Adipocyte (in vitro differentiated cells): ENCODE measurements around the gene ERCC6L2.

Experiments used
- DNase-seq: peaks from one replicate; pipeline ENCODE4 v3.0.0-alpha.2; 2015; ENCODE audit warnings: low read depth
- H3K27me3 ChIP-seq: replicated peaks from 2 replicates; pipeline ENCODE4 v1.7.0; 2013; ENCODE audit warnings: mild to moderate bottlenecking, low read length, moderate library complexity; ENCODE audit not compliant: control insufficient read depth, insufficient read depth
- H3K36me3 ChIP-seq: 2 replicates; pipeline ENCODE4 v1.7.0; 2013; ENCODE audit warnings: low read length, mild to moderate bottlenecking, moderate library complexity; ENCODE audit not compliant: control insufficient read depth, insufficient read depth, severe bottlenecking
- H3K4me1 ChIP-seq: 2 replicates; pipeline ENCODE4 v1.7.0; 2013; ENCODE audit warnings: mild to moderate bottlenecking, low read length, moderate library complexity; ENCODE audit not compliant: control insufficient read depth, insufficient read depth
- H3K4me3 ChIP-seq: 2 replicates; pipeline ENCODE4 v1.7.0; 2013; ENCODE audit warnings: mild to moderate bottlenecking, low read length, moderate library complexity
- H3K9ac ChIP-seq: 2 replicates; pipeline ENCODE4 v1.7.0; 2013; ENCODE audit warnings: mild to moderate bottlenecking, low read length, moderate library complexity
- H3K9me3 ChIP-seq: 2 replicates; pipeline ENCODE4 v1.7.0; 2013; ENCODE audit warnings: mild to moderate bottlenecking, low read length, moderate library complexity; ENCODE audit not compliant: control insufficient read depth

Gene ERCC6L2, protein sequence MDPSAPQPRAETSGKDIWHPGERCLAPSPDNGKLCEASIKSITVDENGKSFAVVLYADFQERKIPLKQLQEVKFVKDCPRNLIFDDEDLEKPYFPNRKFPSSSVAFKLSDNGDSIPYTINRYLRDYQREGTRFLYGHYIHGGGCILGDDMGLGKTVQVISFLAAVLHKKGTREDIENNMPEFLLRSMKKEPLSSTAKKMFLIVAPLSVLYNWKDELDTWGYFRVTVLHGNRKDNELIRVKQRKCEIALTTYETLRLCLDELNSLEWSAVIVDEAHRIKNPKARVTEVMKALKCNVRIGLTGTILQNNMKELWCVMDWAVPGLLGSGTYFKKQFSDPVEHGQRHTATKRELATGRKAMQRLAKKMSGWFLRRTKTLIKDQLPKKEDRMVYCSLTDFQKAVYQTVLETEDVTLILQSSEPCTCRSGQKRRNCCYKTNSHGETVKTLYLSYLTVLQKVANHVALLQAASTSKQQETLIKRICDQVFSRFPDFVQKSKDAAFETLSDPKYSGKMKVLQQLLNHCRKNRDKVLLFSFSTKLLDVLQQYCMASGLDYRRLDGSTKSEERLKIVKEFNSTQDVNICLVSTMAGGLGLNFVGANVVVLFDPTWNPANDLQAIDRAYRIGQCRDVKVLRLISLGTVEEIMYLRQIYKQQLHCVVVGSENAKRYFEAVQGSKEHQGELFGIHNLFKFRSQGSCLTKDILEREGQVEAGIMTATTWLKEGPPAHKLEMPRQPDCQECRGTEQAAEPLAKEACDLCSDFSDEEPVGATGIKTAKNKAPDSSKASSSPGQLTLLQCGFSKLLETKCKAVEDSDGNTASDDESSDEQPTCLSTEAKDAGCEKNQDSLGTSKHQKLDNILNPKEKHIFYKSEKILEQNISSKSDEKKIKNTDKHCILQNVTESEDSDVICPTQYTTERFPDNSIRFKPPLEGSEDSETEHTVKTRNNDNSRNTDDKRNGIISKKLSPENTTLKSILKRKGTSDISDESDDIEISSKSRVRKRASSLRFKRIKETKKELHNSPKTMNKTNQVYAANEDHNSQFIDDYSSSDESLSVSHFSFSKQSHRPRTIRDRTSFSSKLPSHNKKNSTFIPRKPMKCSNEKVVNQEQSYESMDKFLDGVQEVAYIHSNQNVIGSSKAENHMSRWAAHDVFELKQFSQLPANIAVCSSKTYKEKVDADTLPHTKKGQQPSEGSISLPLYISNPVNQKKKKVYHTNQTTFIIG (N-terminal part only)

DNA sequence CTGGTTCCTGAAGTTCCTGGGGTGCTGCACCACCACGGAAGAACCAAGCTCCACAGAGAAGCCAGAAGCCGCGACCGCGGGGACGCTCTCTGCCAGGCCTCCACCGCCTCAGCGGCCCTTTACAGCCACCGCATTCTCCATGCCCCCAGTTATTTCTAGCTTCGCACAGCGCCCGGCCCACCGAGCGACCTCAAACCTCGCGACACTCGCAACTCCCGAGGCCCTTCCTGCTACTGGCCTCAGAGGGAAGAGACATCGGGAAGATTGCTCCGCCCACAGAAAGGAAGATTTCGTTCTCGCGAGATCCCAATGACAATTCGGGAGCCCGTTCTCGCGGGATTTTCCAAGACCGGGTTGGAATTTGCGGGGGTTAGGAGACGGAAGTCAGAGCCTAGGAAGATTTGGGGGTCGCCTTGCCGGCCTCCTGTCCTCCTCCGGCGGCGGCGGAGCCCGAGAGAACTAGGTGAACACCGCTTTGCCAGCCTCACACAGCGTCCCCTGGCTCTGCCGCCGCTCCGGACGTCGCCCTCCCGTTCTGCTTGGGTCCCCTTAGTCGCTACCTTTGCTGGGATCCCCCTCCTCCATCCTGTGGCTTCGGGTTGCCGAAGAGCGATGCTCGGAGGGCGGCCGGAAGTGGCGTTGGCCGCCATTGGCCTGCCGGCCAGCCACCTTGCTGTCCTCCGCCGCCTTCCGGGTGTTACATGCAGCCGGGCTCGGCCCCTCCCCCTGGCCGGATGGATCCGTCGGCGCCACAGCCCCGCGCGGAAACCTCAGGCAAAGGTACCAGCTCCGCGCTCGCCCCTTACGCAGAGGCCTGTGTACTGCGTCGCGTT lies at the start of gene ERCC6L2:
ERCC6L2 (plus strand) TSS at position 387 of the 833 bp plus-strand sequence; CDS start at position 735, 348 bp downstream.
- H3K36me3 ChIP-seq, result no peaks in the 10 kb centered on the region
- H3K9me3 ChIP-seq, result no peaks in the 10 kb centered on the region
- peak; percentile 100 for DNase-seq
- H3K9ac ChIP-seq, result no peak within 1 kb of the TSS
- no peaks in the 10 kb centered on the region for H3K27me3 ChIP-seq
- H3K4me1 ChIP-seq, result peaks cover 7% of the 10 kb centered on the region
- H3K4me3 ChIP-seq, result no peak within 1 kb of the TSS

GRCh38 chr9:95826183-95826838 lies 49.2 kb upstream of the ERCC6L2 start:
- Histone ChIP-seq H3K4me1 (peaks cover 13% of the 10 kb centered on the region), H3K36me3 (no peaks in the 10 kb centered on the region), H3K9me3 (no peaks in the 10 kb centered on the region), H3K4me3 (no peak overlapping the region), H3K9ac (no peak overlapping the region), H3K27me3 (no peaks in the 10 kb centered on the region)
- DNase-seq, result no peak

- Histone ChIP-seq H3K27me3 (no peaks in the 10 kb centered on the region), H3K9me3 (no peaks in the 10 kb centered on the region), H3K4me1 (no peaks in the 10 kb centered on the region), H3K36me3 (no peaks in the 10 kb centered on the region), H3K9ac (no peak overlapping the region), H3K4me3 (no peak overlapping the region)
- no peak for DNase-seq
Measured at GRCh38 chr9:95830768-95831167, 44.7 kb upstream of the ERCC6L2 start.

GRCh38 chr9:95831810-95832209 lies 43.7 kb upstream of the ERCC6L2 start:
- no peak overlapping the region for H3K4me3 ChIP-seq
- DNase-seq, result no peak
- H3K9me3 ChIP-seq, result no peaks in the 10 kb centered on the region
- H3K4me1 ChIP-seq, result no peaks in the 10 kb centered on the region
- no peaks in the 10 kb centered on the region for H3K27me3 ChIP-seq
- H3K36me3 ChIP-seq, result no peaks in the 10 kb centered on the region
- H3K9ac ChIP-seq, result no peak overlapping the region

- H3K36me3 ChIP-seq, result no peaks in the 10 kb centered on the region
- no peak overlapping the region for H3K9ac ChIP-seq
- H3K4me3 ChIP-seq, result no peak overlapping the region
- H3K4me1 ChIP-seq, result no peaks in the 10 kb centered on the region
- H3K27me3 ChIP-seq, result no peaks in the 10 kb centered on the region
- no peaks in the 10 kb centered on the region for H3K9me3 ChIP-seq
- DNase-seq, result no peak
Measured at GRCh38 chr9:95833546-95834178, 41.8 kb upstream of the ERCC6L2 start.

DNA sequence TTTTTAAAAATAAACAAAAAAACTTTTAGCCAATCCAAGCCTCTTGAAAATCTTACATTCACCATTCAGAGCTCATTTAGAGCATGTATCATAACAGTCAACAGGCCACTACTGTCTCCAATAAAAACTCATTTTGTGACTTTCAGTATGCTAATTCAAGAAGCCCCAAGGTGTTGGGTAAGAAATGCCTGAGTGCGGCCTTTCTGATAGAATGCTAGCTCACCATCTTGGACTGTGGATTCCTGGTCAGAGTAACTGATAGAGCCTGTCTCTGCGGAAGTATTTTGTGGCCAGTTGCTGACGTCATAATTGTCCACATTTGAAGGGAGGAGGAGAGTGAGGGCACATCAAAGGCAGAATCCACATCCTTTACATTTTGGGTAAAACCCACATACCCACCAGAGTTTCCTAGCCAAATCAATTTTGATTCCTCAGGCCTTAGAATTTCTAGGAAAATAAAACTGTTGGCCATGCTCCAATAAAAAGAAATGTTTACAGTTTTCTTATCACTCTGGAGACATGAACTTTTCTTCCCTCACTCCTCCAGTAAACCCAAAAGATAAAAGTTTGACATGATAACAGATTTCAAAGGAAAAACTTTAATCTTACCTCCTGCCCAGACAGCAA lies 41.1 kb upstream of the ERCC6L2 start:
- peaks cover 2% of the 10 kb centered on the region for H3K4me1 ChIP-seq

DNA sequence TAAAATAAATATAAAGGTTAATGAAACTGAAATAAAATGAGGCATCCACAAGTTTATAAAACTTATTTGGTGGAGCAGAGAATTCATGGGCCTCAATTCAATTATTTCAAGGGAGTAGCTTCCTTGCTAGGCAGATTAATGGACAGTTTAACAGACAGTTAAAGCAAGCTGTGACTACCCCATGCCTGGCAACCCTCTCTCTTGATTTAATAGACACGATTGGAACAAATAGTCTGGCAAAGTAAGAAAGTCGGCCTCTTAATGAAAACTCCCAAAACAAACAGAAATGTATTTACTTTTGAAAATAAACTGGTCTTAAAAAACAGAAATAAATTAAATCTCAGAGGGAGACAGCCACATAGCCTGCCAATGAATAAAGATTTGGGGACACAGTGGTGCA lies 40.1 kb upstream of the ERCC6L2 start:
- peaks cover 12% of the 10 kb centered on the region for H3K4me1 ChIP-seq

More for the DNA sequence above, 41.1 kb upstream of the ERCC6L2 start:
- H3K27me3 ChIP-seq, result no peaks in the 10 kb centered on the region
- no peaks in the 10 kb centered on the region for H3K9me3 ChIP-seq
- DNase-seq, result no peak
- no peak overlapping the region for H3K4me3 ChIP-seq
- H3K9ac ChIP-seq, result no peak overlapping the region
- no peaks in the 10 kb centered on the region for H3K36me3 ChIP-seq

GRCh38 chr9:95836072-95836471 lies 39.4 kb upstream of the ERCC6L2 start:
- H3K27me3 ChIP-seq, result no peaks in the 10 kb centered on the region
- H3K36me3 ChIP-seq, result no peaks in the 10 kb centered on the region
- H3K4me3 ChIP-seq, result no peak overlapping the region
- H3K9me3 ChIP-seq, result no peaks in the 10 kb centered on the region
- no peak for DNase-seq
- no peak overlapping the region for H3K9ac ChIP-seq
- H3K4me1 ChIP-seq, result peaks cover 15% of the 10 kb centered on the region

More for the DNA sequence above, 40.1 kb upstream of the ERCC6L2 start:
- Histone ChIP-seq H3K4me3 (no peak overlapping the region), H3K9me3 (no peaks in the 10 kb centered on the region), H3K27me3 (no peaks in the 10 kb centered on the region), H3K36me3 (no peaks in the 10 kb centered on the region), H3K9ac (no peak overlapping the region)
- DNase-seq, result no peak

- H3K4me1 ChIP-seq, result peaks cover 15% of the 10 kb centered on the region
- no peak overlapping the region for H3K4me3 ChIP-seq
- DNase-seq, result no peak
- H3K9me3 ChIP-seq, result no peaks in the 10 kb centered on the region
- H3K27me3 ChIP-seq, result no peaks in the 10 kb centered on the region
- H3K36me3 ChIP-seq, result no peaks in the 10 kb centered on the region
- no peak overlapping the region for H3K9ac ChIP-seq
Measured at GRCh38 chr9:95839012-95839411, 36.5 kb upstream of the ERCC6L2 start.
